Duodenal mucosa (tissue), 2 donors: ENCODE data around the gene CFAP46.

Source experiments
- H3K27ac ChIP-seq: one replicate; pipeline ENCODE4 v1.7.0; 2013; ENCODE audit warnings: low read depth, low read length
- H3K27me3 ChIP-seq, 2 donors: one replicate each; pipeline ENCODE4 v1.7.0; 2013; ENCODE audit warnings: low read length in 2 of 2, control low read depth in 1 of 2; ENCODE audit not compliant: insufficient read depth in 2 of 2, control insufficient read depth in 1 of 2
- H3K36me3 ChIP-seq, 2 donors: one replicate each; pipeline ENCODE4 v1.7.0; 2013; ENCODE audit warnings: low read length in 2 of 2, control low read depth in 1 of 2; ENCODE audit not compliant: insufficient read depth in 2 of 2, control insufficient read depth in 1 of 2
- H3K4me1 ChIP-seq, 2 donors: one replicate each; pipeline ENCODE4 v1.7.0; 2013; ENCODE audit warnings: low read length in 2 of 2, control low read depth in 1 of 2; ENCODE audit not compliant: insufficient read depth in 2 of 2, control insufficient read depth in 1 of 2
- H3K4me3 ChIP-seq, 2 donors: one replicate each; pipeline ENCODE4 v1.7.0; 2013; ENCODE audit warnings: low read length in 2 of 2, low read depth in 1 of 2
- H3K9ac ChIP-seq, 2 donors: one replicate each; pipeline ENCODE4 v1.7.0; 2013; ENCODE audit warnings: low read length in 2 of 2, low read depth in 1 of 2
- H3K9me3 ChIP-seq, 2 donors: one replicate each; pipeline ENCODE4 v1.7.0; 2013; ENCODE audit warnings: low read length in 2 of 2, control low read depth in 1 of 2; ENCODE audit not compliant: control insufficient read depth in 1 of 2

The CFAP46 gene

DNA sequence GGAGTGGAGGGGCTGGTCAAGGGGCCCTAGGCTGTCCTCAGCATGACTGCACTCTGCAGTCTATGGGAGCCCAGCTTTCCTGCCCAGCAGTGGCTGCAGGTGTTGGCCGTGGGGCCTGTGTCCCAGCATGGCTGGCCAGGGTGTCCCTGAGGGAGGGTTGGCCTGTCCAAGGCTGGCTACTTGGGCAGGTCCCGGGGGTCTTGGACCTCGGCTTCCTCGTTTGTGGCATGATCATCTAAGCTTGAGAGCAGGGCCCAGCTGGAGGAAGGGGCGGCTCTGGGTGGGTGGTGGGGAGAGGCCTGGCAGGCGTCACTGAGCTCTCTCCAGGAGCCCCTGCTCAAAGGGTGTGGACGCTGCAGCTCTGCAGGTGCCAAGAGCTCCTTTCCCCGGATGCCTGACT, 43.7 kb upstream of the CFAP46 start:
- H3K36me3 ChIP-seq = no peaks in the 10 kb centered on the region
- no peak overlapping the region for H3K27ac ChIP-seq
- H3K4me3 ChIP-seq = no peak overlapping the region
- H3K27me3 ChIP-seq = no peaks in the 10 kb centered on the region
- H3K4me1 ChIP-seq = no peaks in the 10 kb centered on the region
- no peak overlapping the region for H3K9ac ChIP-seq
- H3K9me3 ChIP-seq = no peaks in the 10 kb centered on the region

GRCh38 chr10:132985546-132985900, 43.2 kb upstream of the CFAP46 start:
- no peaks in the 10 kb centered on the region for H3K36me3 ChIP-seq
- H3K4me3 ChIP-seq = no peak overlapping the region
- H3K9ac ChIP-seq = no peak overlapping the region
- H3K27me3 ChIP-seq = no peaks in the 10 kb centered on the region
- no peak overlapping the region for H3K27ac ChIP-seq
- H3K4me1 ChIP-seq = no peaks in the 10 kb centered on the region
- no peaks in the 10 kb centered on the region for H3K9me3 ChIP-seq

DNA sequence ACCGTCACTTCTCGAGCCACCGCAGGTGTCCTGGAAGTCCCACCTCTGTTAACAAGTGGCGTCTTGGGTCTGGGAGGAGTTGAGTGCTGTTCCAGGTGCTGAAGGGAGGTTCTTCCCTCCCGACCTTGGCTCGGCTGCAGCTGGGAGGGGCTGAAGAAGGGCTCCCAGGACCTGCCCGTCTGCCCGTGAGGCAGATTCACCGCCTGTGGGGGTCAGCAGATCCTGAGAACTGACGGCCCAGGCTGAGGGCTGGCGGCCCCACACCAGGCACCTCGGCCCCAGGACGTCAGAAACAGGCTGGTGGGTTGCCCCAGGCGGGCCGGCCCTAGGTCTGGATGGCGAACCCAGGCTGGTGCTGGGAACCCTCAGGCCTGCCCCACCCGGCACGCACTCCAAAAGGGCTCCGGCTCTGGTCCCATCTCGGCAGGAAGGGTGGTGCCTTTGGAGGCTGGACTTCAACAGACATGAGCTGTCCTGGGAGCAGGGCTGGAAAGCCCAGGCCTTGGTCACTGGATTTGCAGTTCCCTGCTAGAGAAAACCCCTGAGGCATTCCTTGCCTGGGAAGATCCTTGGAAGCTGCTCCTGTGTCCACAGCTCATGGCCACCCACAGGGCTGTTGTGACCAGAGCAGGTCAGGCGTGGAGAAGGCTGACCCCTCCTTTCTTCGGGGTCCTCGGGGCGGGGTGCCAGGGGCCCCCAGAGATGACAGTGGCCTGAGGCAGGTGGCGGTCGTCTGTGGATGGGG, 42.6 kb upstream of the CFAP46 start:
- Histone ChIP-seq H3K9me3 (no peaks in the 10 kb centered on the region), H3K4me1 (no peaks in the 10 kb centered on the region), H3K36me3 (no peaks in the 10 kb centered on the region), H3K4me3 (no peak overlapping the region), H3K9ac (no peak overlapping the region), H3K27me3 (no peaks in the 10 kb centered on the region), H3K27ac (no peak overlapping the region)

DNA sequence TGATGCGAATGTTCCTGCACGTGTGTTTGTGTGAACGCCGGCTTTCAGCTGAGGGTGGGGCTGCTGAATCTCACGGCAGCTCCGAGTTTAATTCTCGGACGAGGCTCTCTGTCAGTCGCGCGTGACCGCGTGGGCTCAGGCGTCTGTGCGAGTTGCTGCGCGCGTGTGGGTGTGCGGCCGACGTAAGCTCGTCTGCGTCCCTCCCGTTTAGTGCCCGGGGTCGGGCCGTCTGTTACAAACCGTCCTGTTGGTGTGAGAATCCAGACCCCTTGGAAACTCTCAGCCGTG, 41.6 kb upstream of the CFAP46 start:
- Histone ChIP-seq H3K36me3 (no peaks in the 10 kb centered on the region), H3K4me3 (no peak overlapping the region), H3K9me3 (no peaks in the 10 kb centered on the region), H3K27ac (no peak overlapping the region), H3K9ac (no peak overlapping the region), H3K4me1 (no peaks in the 10 kb centered on the region), H3K27me3 (no peaks in the 10 kb centered on the region)

DNA sequence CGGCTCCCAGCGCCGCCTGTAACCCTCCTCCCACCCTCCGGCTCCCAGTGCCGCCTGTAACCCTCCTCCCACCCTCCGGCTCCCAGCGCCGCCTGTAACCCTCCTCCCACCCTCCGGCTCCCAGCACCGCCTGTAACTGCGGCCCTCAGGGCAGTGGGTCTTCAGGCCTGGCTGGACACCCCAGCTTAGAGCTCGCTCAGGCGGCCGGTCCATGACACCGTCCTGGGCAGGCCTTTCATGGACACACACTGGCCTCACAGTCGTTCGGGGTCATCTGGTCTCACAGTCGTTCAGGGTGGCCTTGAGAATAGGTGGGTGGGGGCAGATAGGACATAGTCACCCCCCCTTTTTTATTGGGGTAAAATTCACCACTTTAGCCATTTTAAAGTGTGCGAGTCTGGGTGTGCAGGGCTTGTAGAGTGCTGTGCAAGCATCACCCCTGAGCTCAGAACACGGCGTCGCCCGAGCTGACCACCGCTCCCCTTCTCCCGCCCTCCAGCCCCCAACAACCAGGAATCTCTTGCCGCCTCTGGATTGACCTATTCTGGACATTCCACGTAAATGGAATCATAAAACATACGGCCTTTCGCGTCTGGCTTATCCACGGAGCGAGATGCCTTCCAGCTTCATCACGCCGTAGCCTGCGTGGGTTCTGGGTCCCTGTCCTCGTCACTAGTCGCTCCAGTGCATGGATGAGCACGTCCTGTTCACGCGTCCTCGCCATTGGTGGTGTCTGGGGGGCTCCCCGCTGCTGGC, 41.1 kb upstream of the CFAP46 start:
- Histone ChIP-seq H3K27me3 (no peaks in the 10 kb centered on the region), H3K27ac (no peak overlapping the region)

GRCh38 chr10:132982301-132982989, 40.1 kb upstream of the CFAP46 start:
- no peaks in the 10 kb centered on the region for H3K27me3 ChIP-seq
- no peaks in the 10 kb centered on the region for H3K4me1 ChIP-seq
- no peaks in the 10 kb centered on the region for H3K36me3 ChIP-seq
- H3K9ac ChIP-seq = no peak overlapping the region
- no peaks in the 10 kb centered on the region for H3K9me3 ChIP-seq
- H3K4me3 ChIP-seq = no peak overlapping the region
- no peak overlapping the region for H3K27ac ChIP-seq

More for the DNA sequence above, 41.1 kb upstream of the CFAP46 start:
- H3K9me3 ChIP-seq = no peaks in the 10 kb centered on the region
- H3K36me3 ChIP-seq = no peaks in the 10 kb centered on the region
- H3K4me1 ChIP-seq = no peaks in the 10 kb centered on the region
- H3K9ac ChIP-seq = no peak overlapping the region
- H3K4me3 ChIP-seq = no peak overlapping the region

DNA sequence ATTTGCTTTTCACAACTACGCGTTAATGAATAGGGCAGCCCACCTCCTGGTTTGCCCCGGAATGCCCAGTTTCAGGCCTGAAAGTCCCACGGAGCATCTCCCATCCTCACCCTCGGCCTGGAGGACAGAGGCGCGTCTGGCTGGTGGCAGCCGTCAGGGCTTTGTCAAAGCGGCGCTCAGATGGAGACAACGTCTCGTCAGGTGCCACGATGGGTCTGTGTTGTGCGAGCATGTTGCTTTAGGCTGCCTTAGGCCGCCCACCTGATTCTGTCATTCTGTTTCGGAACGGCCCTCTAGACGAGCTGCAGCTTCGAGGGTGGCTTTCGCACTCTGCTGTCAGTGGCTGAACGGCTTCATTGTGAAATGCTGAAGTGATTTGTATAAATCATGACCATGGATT, 39.4 kb upstream of the CFAP46 start:
- Histone ChIP-seq H3K4me3 (no peak overlapping the region), H3K9ac (no peak overlapping the region), H3K27me3 (no peaks in the 10 kb centered on the region), H3K4me1 (no peaks in the 10 kb centered on the region), H3K36me3 (no peaks in the 10 kb centered on the region), H3K27ac (no peak overlapping the region), H3K9me3 (no peaks in the 10 kb centered on the region)

DNA sequence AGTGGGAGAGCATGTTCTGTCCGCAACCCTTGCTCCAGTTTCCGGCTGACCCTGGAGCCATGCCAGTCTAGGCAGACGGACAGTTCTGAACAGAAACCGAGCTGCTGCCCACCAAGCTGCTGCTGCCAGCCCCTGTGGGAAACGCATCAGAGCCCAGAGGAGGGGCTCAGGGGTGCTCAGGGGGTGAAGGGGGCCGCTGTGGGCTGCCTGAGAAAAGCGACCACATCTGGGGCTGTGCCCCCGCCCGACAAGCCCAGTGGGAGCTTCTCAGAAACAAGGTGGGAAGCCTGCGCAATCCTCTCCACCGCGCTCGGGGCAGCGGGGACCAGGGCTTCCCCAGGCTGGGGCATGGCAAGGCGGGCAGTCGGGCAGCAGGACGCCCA, 38.8 kb upstream of the CFAP46 start:
- Histone ChIP-seq H3K4me1 (no peaks in the 10 kb centered on the region), H3K9me3 (no peaks in the 10 kb centered on the region), H3K27ac (no peak overlapping the region), H3K9ac (no peak overlapping the region), H3K4me3 (no peak overlapping the region), H3K36me3 (no peaks in the 10 kb centered on the region), H3K27me3 (no peaks in the 10 kb centered on the region)

DNA sequence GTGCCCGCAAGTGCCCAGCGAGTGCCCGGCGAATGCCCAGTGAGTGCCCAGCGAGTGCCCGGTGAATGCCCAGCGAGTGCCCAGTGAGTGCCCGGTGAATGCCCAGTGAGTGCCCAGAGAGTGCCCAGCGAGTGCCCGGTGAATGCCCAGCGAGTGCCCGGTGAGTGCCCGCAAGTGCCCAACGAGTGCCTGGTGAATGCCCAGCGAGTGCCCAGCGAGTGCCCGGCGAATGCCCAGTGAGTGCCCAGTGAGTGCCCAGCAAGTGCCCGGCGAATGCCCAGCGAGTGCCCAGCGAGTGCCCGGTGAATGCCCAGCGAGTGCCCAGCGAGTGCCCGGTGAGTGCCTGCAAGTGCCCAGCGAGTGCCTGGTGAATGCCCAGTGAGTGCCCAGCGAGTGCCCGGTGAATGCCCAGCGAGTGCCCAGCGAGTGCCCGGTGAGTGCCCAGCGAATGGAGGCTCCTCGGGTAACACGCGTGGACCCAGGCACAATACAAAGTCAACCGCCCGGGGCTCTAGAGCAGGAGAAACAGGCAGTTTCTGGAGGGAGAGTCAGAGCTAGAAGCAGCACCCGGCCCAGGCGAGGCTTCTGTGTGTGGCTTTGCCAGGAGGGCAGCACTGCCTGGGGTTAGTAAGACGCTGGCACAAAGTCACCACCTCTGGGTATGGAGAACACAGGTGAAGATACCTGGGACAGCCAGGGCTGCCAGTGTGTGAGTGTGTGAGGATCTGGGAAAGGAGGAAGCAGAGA, 38.2 kb upstream of the CFAP46 start:
- no peaks in the 10 kb centered on the region for H3K27me3 ChIP-seq

More for the DNA sequence above, 38.2 kb upstream of the CFAP46 start:
- Histone ChIP-seq H3K9ac (no peak overlapping the region), H3K27ac (no peak overlapping the region), H3K36me3 (no peaks in the 10 kb centered on the region), H3K9me3 (no peaks in the 10 kb centered on the region), H3K4me3 (no peak overlapping the region), H3K4me1 (no peaks in the 10 kb centered on the region)
